GM21786 (cell line): ENCODE data around the gene LYPD4.
"Not testable (repeated sequence)": the region's sequence is repeated elsewhere in the genome, so short reads cannot be mapped to it uniquely, and the experiment has no call there.

ENCODE experiments used
- ATAC-seq: cut with Tn5 transposase; IDR thresholded peaks from one replicate; pipeline ENCODE4 v1.9.1; 2021; ENCODE audit not compliant: unreplicated experiment

The LYPD4 gene

DNA sequence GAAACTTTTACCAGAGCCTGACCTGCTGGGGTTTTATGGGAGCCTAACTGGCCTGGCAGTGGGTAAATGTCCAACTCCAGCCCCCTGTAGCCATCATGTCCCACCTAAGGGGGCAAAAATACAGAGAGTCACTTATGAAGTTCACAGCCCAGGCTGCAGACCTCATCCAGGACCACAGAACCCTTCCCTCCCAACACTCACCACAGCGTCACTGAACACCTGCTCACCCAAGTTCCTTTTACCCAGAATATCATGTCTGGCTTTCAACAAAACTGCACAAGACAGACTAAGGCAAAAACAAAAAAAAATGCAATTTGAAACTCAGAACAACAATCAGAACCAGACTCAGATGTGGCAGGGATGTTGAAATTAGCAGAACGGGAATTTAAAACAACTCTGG is 41.7 kb downstream of the LYPD4 start:
- ATAC-seq: no peak

DNA sequence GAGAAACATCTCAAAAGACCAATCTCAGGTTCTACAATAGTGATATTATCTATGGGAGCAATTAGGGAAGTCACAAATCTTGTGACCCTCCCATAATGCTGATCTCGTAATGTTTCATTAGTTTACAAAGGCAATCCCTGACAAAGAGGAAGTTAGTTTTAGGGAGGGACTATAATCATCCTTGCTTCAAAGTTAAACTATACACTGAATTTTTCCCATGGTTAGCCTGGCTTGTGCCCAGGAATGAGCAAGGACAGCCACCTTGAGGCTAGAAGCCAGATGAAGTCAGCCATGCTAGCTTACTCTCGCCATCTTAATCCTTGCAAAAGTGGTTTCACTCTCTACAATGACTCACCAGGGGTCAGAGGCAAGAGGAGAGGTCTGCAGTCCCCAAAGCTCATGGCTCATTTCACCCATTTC is 42.7 kb downstream of the LYPD4 start:
- ATAC-seq: no peak

DNA sequence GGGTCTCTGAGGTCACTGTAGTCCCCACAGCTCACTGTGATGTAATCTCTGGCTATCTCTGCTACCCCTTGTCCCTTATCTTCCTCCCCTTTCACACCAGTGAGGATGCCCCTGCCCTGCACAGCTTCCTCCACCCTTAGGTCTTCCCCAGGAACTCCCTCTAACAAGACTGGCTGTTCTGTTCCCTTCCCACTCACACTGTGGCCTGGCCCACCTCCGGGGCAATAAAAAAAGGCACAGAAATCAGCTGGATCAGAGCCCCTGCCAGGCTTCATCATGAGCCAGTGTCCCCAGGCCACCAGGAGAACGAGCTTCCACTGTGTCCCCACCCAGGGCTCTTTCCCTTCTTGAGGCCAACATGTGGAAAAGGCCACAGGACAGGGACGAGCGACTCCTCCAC is 43.5 kb downstream of the LYPD4 start:
- no peak for ATAC-seq

DNA sequence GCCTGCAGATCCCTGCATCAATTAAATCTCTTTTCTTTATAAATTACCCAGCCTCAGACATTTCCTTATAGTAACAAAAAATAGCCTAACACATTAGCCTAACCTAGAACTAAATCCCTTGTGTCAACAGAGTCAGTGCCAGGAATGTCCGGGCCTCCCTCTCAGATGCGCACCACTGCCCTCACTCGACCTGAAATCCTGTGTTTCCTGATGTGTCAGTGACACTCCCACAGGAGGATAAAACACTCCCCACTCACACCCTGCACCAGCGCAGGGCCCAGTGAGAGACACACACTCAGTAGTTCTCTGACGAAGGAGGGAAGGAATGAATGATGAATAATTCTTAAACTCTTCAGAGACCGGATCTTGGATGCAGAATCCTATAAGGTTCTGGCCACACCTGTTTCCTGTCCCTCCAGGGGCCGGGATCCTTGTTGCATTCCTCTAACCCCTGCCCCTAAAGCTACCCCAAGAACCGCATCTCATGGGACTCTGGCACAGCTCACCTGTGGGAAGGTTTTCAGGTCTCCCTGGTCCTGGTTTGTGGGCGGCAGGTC is 45.0 kb downstream of the LYPD4 start:
- ATAC-seq: no peak

DNA sequence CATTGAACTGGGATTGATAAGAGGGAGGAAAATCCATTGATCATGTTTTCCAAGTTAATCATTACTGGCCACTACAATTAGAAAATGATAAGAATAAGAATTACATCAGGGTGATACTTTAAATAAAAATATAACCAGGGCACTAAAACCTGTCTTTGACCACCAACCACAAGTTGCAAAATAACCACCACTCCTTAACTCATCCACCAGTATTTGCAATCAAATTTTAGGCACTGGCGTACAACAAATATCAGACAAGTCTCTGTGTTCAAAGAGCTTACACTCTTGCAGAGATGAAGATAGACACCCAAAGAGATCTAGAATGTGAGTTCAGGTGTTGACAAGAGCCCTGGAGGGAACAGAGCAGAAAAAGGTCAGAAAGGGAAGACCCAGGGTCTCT is 47.6 kb downstream of the LYPD4 start:
- ATAC-seq: no peak

DNA sequence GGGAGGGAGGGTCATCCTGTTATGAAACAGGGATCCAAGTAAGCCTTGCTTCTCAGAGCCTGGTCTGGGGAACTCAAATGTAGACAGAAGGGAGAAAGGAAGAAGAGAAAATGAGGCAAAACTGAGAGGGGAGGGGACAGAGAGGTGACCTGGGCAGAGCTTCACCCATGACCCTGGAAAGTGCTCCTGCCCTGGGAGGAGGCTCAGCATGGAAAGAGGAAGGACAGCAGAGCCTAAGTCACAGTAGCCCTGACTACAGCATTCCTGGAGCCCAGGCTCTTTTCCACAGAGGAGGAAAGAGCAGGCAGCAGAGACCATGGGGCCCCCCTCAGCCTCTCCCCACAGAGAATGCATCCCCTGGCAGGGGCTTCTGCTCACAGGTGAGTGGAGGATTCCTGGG is 48.1 kb downstream of the LYPD4 start, which contains the start of gene CEACAM3:
CEACAM3 (plus strand) TSS at position 226 of the 400 bp plus-strand sequence; CDS start at position 317, 91 bp downstream.
- no peak for ATAC-seq

DNA sequence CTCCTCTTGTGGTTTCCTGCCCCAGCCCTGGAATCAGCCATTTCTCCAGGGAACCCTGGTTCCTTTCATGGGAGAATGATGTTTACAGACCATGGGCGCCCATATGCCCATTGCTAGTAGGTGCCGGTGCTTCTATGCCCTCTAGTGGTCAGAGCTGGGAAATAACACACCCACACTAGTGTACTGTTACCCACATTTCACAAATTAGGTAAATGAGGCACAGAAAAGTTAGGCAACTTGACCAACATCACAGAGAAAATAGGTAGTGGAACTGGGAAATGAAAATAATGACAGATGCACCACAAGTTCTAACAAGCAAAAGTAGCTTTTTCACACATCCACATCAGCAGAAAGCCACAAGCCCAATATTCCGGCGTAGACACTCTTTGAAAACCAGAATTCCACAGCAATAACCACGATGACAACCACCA is 49.4 kb downstream of the LYPD4 start:
- ATAC-seq: no peak

DNA sequence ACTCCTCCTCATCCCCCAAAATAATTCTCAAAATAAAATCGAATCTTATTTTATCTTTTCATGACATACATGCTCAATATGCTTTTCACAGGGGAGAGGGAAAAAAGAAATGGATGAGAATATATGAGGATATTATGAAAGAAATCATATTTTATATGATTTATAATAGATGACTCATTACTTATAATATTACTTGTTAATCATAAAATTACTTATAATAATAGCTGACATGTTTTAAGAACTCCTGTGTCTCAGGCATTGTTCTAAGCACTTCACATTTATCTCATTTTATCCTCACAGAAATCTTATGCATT is 51.1 kb downstream of the LYPD4 start:
- ATAC-seq: no peak

DNA sequence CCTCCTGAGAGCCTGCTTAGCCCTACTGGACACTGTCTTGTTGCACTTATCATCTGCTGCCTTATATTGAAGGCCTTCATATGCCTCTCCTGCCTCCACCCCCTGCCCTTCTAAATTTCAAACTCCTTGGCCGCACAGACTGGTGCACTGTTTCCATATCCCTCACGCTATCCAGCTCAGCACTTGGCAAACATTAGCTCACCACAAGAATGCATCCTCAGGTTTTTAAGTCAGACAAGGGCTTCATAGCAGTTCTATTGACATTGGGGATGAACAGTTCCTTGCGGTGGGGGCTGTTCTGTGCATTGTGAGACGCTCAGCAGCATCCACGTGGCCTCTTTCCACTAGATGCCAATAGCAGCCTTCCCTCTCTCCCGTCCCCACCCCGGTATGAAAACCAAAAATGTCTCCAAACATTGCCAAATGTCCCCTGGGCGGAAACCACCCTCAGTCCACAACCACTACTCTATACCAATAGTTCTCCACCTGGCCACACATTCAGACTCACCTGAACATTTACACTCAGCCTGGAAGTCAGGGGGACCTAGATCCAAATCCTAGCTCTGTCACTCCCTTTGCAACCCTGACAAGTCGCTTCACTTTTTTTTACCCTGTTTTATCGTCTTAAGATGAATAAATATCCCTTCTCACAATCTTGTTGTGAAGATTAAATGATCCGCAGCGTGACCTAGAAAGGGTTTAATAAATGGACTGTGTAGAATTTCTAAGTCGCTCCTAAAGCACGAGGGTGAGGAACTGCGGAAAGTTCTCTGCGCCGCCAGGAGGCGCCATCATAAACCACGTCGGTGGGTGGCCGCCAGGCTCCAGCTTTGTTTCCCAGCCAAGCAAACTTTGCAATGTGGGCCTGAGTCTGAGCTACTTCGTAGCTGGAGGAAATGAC is 51.7 kb downstream of the LYPD4 start:
- no peak for ATAC-seq

DNA sequence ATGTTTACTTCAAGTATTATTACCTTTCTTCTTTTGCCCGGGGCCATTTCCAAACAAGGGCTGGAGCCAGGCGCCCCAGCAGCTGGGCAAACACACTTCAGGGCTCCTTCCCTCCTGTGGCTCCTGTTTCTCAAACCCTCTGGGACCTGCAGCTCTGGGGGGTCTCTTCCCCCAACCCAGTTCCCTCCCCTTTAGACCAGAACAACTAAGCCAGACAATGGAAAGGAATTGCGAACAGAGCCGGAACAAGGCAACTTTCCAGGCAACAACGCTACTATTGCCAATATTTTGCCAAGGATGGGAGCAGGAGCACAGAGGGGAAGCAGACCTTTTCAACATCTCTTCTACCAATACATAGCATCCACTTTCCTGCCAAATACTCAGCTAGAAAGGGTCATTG is 55.4 kb downstream of the LYPD4 start:
- not testable (repeated sequence) for ATAC-seq

DNA sequence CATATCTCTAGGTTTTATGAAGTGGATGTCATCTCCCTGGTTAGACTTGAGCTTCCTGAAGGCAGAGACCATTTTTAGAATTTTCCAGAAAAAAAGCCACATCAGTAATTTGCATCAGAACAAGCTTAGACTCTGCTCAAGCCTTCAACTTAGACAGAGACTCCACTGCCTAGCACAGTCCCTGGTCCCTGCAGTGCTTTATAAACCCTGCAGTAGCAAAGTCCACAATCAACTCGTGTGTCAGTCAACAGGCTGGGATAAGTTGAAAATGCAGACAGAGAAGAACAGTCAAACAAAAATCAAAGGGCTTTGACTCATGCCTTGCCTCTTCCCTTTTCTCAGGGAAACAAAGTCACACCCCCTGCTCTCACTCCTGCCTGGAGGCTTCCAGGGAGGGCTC is 56.0 kb downstream of the LYPD4 start:
- ATAC-seq: not testable (repeated sequence)
